Epithelial cell of prostate (primary cell): ENCODE measurements around the gene DNAJB14.

Source experiments
- DNase-seq: peaks from one replicate; pipeline ENCODE4 v3.0.0-alpha.2; 2011; ENCODE audit warnings: low read depth, low spot score
- H3K27ac ChIP-seq: fragments of 450-650 bp; 2 replicates; pipeline ENCODE4 v1.5.1; 2017; ENCODE audit warnings: mild to moderate bottlenecking

The DNAJB14 gene

DNA sequence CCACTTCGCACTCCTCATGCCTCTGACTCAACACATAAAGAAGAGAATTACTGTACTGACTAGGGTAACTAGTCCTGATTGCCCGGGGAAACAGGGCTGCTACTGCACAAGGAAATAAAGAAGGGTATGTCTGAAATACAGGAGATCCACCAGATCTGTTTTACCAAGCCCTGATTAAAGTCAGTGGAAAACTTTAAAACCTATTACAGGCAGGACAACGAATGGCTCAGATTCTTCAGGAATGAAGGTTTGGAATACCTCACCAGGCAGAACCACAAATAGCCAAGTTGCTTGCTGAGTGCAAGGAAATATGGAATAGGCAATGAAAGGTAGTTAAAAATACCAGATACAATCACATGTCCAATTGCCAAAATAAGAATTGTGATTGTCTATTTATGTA lies 69.5 kb downstream of the DNAJB14 start:
- H3K27ac ChIP-seq, result peak overlapping the region; percentile 33
- DNase-seq, result no peak

DNA sequence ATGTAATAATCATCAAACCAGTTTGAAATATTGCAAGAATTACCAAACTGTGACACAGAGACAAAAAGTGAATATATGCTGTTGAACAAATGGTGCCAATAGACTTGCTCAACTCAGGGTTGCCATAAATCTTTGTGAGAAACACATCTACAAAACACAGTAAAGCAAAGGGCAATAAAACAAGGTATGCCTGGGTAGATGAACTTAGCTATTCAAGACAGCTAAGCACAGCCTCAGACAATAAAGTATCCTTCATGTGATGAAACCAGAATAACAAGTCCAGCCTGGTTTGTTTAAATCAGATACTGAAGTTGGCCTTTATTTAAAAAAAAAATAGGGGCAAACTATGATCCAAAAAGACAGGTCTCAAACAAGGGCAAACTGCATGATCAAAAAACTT lies 71.3 kb downstream of the DNAJB14 start:
- peak overlapping the region; percentile 33 for H3K27ac ChIP-seq
- no peak for DNase-seq

DNA sequence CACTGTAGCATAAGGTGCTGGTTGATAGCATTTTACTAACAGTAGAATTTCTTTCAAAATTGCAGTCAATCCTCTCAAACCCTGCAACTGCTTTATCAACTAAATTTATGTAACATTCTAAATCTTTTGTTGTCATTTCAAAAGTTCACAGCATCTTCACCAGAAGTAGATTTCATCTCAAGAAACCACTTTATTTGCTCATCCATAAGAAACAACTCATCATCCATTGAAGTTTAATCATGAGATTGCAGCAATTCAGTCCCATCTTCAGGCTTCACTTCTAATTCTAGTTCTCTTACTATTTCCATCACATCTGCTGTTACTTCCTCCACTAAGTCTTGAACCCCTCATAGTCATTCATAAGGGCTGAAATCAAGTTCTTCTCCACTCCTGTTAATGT lies 73.8 kb downstream of the DNAJB14 start:
- no peak overlapping the region for H3K27ac ChIP-seq
- DNase-seq, result no peak

DNA sequence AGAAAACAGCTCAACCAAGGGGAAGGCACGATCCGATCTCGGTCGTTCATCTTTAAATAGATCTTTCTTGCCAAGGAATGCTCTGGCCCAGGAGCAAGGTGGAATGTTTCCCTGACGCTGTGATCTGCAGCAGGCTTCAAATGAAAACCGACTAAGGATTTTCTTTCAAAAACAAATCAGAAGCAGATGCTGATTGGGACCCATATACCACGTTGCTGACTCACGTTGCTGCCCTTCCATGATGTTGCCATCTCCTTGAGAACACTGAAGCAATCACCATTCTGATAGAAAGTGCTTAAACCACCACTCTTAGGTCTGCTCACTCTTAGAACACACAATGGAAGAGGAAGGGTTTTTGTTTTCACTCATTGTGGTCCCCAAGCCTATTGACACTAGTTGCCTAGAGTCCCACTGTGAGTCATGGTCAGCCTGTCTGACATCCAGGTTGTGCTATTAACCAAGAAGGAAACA lies 78.3 kb downstream of the DNAJB14 start:
- no peak for DNase-seq
- H3K27ac ChIP-seq, result no peak overlapping the region

DNA sequence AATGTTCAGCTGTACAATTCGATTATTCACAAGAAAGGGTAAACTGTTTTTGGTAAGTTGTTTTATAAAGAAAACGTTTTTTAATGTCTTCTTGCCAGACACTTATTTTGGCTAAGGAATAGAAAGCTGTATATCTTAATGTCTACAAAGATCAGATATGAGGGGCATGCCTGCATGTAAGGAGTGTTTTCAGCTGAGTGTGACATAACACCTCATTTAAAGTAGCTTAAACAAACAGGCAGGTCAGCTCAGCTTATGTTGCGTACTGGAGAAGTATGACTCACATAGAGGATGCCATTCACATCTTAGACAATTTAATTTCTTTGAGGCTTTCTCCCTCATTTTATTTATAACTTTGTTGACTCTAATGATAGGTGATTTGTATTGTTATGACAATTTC lies 82.6 kb downstream of the DNAJB14 start:
- H3K27ac ChIP-seq, result peak overlapping the region; percentile 13
- DNase-seq, result no peak

DNA sequence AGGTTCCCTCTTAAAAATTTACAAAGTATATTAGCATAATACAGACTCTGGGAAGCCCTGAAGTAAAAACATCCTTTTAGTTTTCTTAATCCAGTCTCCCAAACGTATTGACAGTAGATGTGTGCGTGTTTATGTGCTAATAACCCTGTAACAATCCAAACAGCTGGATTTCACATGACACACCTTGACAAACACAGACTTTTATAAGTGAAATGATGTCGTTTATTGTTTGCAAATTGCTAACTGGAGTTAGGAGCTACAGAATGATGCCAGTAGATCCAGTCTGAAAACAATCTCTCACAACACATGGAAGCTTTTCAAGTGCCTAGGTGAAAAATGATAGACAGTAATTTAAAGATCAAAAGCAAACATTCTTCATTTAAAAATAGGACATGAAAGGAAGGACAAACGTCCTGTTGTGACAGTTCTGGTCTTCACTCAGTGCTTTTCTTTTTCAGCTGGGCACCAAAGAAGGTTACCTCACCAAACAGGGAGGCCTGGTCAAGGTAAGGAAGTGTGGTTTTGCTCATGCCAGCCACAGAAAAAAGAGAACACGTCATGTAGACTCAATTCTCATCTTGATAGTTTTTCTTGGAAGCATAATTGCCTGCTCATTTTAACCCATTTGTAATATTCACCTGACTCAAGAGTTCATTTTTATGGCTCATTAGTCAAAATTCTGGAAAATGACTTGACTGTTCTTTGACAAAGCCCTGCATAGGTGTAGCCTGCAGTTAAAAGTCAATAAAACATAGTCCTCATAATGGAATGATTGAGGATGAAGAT lies 85.1 kb downstream of the DNAJB14 start:
- DNase-seq, result no peak
- H3K27ac ChIP-seq, result peak overlapping the region; percentile 56

DNA sequence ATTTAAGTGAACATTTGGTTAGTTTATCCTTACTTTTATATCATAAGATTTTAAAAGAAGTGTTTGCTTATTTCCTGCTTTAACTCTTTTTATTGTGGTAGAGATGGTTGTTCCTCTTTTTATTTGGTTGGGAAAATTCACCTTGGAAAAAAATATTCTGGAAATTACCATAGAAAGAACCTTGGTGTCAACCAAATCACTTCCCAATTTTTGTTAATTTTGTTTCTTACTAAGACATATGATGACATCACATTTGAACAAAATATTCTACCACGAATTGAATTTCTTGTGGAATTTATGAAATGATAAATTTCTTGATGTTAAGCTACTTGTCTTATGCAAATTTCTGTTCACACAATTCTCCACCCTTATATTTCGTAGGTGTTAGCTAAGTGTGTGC lies 85.9 kb downstream of the DNAJB14 start:
- H3K27ac ChIP-seq, result peak overlapping the region; percentile 56
- DNase-seq, result no peak

DNA sequence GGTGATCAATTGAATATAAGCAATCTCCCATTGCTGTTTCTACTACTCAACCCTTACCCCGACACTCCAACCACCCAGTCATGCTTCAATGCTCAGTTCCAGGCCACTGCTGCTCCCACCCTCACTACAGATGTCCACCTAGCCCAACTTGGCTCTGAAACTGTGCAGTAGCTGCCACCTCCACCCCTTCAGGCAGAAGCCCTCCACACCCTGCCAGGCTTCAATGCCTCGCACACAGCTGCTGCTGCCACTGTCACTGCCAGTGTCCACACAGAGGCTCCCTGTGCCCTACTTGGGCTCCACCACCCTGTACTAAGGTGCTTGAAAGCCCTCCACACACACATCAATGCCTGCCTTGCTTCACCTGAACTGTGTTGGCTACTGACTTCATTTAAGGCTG lies 86.8 kb downstream of the DNAJB14 start:
- no peak for DNase-seq
- H3K27ac ChIP-seq, result no peak overlapping the region

DNA sequence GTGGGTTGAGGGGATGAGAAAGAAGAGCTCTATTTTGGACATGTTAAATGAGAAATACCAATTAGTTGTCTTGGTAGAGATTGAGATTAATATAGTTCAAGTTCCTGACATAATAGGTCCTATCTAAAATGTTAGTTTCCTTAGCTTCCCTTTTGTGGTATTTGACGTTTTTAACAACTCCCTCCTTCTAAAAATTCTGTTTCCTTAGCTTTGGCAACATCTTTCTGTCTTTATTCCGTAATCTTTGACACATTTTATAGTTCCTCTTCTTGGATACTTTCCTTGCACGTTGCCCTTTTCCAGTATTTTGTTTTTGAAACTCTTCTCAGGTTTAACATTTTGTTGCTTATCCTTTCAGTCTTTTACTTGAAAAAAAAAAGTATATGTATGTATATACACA lies 89.1 kb downstream of the DNAJB14 start:
- H3K27ac ChIP-seq, result no peak overlapping the region

DNA sequence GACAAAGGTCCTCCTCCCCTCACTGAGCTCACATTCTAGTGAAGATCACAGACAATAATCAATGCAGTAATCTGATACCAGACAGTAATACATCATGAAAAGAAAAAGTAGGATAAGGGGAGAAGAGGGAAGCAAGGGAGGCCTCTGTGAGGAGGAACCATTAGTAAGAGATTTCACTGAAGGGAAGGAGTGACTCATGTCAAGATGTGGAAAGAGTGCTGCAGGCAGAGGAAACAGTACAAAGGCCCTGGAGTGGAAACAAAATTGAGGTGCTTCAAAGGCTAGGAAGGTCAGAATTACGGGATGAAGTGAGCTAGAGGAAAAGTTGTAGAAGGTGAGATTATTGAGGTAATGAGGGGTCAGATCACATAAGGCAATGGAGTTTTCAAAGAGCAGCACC lies 90.3 kb downstream of the DNAJB14 start:
- no peak for DNase-seq
- peak overlapping the region; percentile 35 for H3K27ac ChIP-seq

More for the DNA sequence above, 89.1 kb downstream of the DNAJB14 start:
- no peak for DNase-seq

DNA sequence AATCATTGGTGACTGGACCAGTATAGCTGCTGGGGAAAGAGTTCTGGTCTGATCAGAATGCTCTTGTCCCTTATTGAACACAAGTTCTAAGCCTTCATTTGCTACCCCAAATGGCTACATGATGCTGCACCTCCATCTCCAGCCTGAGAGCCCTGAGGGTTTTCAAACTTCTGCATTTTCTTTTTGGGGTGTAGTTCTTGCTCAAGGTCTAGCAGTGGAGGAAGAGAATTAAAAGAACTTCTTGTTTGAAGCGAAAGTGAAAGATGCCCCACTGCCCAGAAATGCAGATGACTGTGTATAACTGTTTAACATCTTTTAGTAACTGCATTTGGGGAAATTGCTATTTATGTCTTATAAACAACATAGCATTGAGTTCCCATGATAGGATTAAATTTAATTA lies 90.7 kb downstream of the DNAJB14 start:
- no peak for DNase-seq
- H3K27ac ChIP-seq, result peak overlapping the region; percentile 35

DNA sequence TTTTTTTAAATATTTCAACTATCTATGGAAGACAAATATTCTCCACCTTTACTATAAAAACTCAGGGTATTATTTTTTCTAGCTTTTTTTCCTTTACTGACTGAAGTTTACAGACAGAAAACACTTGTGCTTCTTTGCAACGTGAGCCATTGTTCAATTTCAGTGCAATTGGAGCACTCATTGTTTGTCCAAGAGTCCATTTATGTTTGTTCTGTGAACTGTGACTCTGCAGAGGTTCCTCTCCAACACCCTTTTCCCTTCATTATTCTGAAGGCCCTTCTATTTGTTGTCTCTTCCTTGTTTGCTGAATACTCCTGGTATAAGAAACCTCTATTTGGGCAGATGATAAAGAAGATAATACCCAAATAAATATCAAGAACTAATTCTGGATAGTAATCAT lies 92.4 kb downstream of the DNAJB14 start:
- no peak overlapping the region for H3K27ac ChIP-seq
- DNase-seq, result no peak

DNA sequence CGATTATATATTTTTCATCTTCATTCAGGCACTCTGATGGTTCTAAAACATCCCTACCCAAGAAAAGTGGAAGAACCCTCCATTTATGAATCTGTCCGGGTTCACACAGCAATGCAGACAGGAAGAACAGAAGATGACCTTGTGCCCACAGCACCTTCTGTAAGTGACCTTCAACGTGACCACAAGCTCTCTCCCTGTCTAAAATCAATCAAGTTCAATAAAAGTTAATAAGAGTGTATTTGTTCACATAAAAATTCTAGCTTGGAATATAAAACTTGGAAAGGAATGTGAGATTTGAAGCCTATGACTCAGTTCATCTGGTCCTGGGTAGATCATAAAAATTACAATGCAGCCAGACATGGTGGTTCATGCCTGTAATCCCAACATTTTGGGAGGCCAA lies 93.2 kb downstream of the DNAJB14 start:
- H3K27ac ChIP-seq, result no peak overlapping the region
- DNase-seq, result no peak

DNA sequence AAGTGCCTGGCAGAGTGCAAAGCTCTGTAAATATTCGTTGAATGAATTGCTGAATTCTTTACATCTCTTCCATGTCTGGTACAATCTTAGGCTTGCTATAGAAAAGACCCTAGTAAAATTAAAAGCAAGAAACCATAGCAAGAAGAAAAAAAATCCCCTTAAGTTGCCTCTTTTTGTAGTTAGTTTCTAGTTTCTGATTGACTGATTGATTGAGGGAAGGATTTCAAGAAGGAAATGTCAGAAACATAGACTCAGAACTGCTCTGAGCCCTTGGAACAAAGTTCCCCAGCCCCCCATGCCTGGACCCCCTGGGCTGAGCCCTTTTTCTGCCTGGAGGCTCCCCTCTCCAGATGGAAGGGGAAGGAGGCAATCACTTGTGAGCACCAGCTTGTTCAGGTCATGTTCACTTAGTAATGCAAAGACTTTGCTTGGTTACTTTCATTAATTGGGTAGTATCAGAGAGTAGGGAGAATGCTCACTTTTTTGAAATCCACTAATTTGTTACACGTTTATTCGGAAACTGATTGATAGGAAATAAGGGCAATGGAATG lies 94.1 kb downstream of the DNAJB14 start:
- no peak overlapping the region for H3K27ac ChIP-seq
- DNase-seq, result no peak

DNA sequence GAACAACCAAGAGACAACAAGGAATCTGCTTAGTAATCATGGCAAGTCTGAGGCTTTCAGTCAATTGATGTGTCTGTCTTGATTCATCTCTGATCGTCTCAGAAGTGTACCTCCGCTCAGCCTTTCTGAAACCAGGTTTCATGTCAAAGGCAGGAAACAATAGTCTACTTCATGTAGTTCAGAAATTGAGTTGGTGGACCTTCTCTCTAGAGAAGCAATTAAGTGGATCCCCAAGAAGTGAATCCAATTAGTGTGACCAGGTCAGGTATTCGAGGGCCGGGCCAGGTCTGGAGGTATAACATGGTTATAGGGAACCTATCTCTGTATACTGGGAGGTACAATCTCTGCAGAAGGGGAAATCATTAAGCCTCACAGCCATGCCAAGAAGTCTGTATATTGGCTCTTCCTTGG lies 97.8 kb downstream of the DNAJB14 start:
- no peak for DNase-seq
- H3K27ac ChIP-seq, result no peak overlapping the region

DNA sequence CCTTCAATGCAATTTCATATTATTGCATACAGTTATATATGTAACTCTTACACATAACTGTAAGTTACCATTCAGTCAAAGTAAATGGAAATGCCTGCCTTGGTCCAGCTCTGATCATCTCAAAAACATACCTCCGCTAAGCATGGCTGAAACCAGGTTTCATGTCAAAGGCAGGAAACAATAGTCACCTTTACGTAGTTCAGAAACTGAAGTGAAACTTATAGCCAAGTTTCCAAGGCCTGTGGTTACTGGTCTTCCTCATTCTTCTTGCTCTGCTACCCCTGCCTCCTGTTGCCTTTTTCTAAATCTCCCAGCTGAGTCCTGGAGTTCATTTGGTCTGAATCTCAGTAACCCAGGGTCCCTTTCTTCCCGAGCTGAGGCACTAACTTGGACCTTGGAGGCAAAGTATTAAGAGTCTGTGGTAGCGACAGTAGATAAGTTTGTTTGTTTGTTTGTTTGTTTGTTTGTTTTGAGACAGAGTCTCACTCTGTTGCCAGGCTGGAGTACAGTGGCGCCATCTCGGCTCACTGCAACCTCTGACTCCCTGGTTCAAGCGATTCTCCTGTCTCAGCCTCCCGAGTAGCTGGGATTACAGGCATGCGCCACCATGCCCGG lies 98.9 kb downstream of the DNAJB14 start:
- no peak for DNase-seq
- H3K27ac ChIP-seq, result no peak overlapping the region

DNA sequence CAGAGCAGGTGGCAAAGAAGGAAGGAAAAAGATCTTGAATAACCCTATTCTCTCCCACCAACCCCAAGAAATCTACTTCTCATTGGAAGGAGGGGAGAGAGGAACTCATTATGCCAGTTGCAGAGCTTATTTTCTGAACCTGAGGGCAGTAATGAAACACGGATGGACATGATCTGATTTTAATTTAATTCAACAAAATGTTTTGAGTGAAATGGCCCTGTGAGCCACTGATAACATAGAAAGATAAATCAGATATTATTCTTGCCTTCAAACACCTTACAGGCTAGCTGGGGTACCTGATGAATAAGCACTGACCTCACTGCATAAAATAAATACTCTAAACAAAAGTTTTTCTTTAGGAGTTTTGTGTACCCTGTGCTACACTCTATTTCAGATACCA lies 99.5 kb downstream of the DNAJB14 start:
- no peak overlapping the region for H3K27ac ChIP-seq
- DNase-seq, result no peak
